Endothelial cell of umbilical vein (primary cell): Measurements from ENCODE around the gene OR2L8.

Experiments used
- EZH2 ChIP-seq: IDR thresholded peaks from 2 replicates; pipeline ENCODE4 v1.6.1; 2012; ENCODE audit warnings: borderline replicate concordance, low read depth, mild to moderate bottlenecking, moderate library complexity, low read length, inconsistent platforms; ENCODE audit not compliant: severe bottlenecking
- FOS ChIP-seq: IDR thresholded peaks from 2 replicates; pipeline ENCODE4 v1.6.1; 2011; ENCODE audit warnings: mild to moderate bottlenecking, low read length, moderate library complexity, borderline replicate concordance; ENCODE audit not compliant: insufficient read depth
- JUN ChIP-seq: IDR thresholded peaks from 2 replicates; pipeline ENCODE4 v1.6.1; 2011; ENCODE audit warnings: borderline replicate concordance, low read depth; ENCODE audit not compliant: insufficient read length, insufficient read depth
- POLR2A ChIP-seq: IDR thresholded peaks from 2 replicates; pipeline ENCODE4 v1.6.1; 2012; ENCODE audit warnings: low read depth, mild to moderate bottlenecking, control low read depth, low read length
- POLR2AphosphoS5 ChIP-seq: IDR thresholded peaks from 2 replicates; pipeline ENCODE4 v1.6.1; 2012; ENCODE audit warnings: low read depth, mild to moderate bottlenecking, control low read depth, low read length, moderate library complexity; ENCODE audit not compliant: insufficient read depth
- TF ChIP-seq, protein P1 (sequence below), 2 donors: IDR thresholded peaks; 1 replicate in 1 of 2; 2 replicates in 1 of 2; pipeline ENCODE4 v1.5.1; 2011; ENCODE audit warnings: low read length in 2 of 2, mild to moderate bottlenecking in 2 of 2, moderate library complexity in 2 of 2, control low read depth in 1 of 2, inconsistent platforms in 1 of 2, low read depth in 1 of 2; ENCODE audit not compliant: insufficient read depth in 1 of 2; ENCODE audit errors: extremely low read depth in 1 of 2
- TF ChIP-seq, protein P2 (sequence below): IDR thresholded peaks from 2 replicates; pipeline ENCODE4 v1.6.1; 2011; ENCODE audit not compliant: insufficient read depth, insufficient read length

DNA sequence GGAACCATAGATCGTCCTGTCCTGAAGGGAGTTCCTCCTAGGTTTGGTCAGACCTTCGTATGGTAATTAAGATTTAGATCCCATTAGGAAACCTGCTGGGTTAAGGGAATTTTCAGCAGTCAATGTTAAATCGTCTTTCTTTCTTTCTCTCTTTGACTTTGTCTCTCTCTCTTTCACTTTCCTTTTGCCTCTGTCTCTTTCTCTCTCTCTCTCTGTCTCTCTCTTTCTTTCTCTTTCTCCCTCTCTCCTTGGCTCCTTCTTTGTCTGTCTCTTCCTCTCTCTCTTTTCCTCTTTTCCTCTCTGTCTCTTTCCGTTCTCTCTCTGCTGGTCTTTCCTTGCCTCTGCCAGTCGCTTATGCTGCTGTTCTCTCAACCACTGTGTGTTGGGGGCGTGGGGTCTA lies 44.5 kb upstream of the OR2L8 start:
- TF ChIP-seq POLR2AphosphoS5 (no peak), FOS (no peak), POLR2A (no peak), EZH2 (no peak), JUN (no peak)
- TF ChIP-seq, protein P1, sequence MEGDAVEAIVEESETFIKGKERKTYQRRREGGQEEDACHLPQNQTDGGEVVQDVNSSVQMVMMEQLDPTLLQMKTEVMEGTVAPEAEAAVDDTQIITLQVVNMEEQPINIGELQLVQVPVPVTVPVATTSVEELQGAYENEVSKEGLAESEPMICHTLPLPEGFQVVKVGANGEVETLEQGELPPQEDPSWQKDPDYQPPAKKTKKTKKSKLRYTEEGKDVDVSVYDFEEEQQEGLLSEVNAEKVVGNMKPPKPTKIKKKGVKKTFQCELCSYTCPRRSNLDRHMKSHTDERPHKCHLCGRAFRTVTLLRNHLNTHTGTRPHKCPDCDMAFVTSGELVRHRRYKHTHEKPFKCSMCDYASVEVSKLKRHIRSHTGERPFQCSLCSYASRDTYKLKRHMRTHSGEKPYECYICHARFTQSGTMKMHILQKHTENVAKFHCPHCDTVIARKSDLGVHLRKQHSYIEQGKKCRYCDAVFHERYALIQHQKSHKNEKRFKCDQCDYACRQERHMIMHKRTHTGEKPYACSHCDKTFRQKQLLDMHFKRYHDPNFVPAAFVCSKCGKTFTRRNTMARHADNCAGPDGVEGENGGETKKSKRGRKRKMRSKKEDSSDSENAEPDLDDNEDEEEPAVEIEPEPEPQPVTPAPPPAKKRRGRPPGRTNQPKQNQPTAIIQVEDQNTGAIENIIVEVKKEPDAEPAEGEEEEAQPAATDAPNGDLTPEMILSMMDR (IDR thresholded peaks at IDR 0.05; ENCODE audit: extremely low read depth in 1 of 2, insufficient read depth in 1 of 2, low read depth in 1 of 2, low read length in 2 of 2): no peak
- TF ChIP-seq, protein P2, sequence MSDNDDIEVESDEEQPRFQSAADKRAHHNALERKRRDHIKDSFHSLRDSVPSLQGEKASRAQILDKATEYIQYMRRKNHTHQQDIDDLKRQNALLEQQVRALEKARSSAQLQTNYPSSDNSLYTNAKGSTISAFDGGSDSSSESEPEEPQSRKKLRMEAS: no peak
